Transverse colon (tissue), 4 donors: ENCODE measurements around the gene STAC. TPM values are rescaled to one million over a fixed set of nuclear protein-coding genes. Genes with fewer than 3 reads are reported as not detected.

Experiments
- DNase-seq: peaks from one replicate; pipeline ENCODE4 v3.0.0-alpha.2; 2019
- H3K27ac ChIP-seq, 4 donors: fragments of 200-600 bp; sonication (generic); 2 replicates each; pipeline ENCODE4 v1.5.1; 2016 to 2018; ENCODE audit warnings: inconsistent platforms in 4 of 4
- H3K27me3 ChIP-seq: fragments of 200-600 bp; sonication (generic); 2 replicates; pipeline ENCODE4 v1.5.1; 2017; ENCODE audit warnings: inconsistent platforms
- H3K36me3 ChIP-seq, 4 donors: fragments of 200-600 bp; sonication (generic); 2 replicates each; pipeline ENCODE4 v1.5.1; 2017 to 2019; ENCODE audit warnings: inconsistent platforms in 4 of 4
- H3K4me1 ChIP-seq, 4 donors: fragments of 200-600 bp; sonication (generic); 2 replicates each; pipeline ENCODE4 v1.5.1; 2017 to 2020; ENCODE audit warnings: inconsistent platforms in 4 of 4
- H3K4me3 ChIP-seq, 4 donors: fragments of 200-600 bp; sonication (generic); 1 replicate in 1 of 4; 2 replicates in 3 of 4; pipeline versions ENCODE4 v1.5.1 to v1.6.1; 2017 to 2019; ENCODE audit warnings: inconsistent platforms in 4 of 4
- H3K9me3 ChIP-seq, 2 donors: fragments of 200-600 bp; sonication (generic); 2 replicates each; pipeline ENCODE4 v1.5.1; 2017 to 2019; ENCODE audit warnings: inconsistent platforms in 2 of 2
- EP300 ChIP-seq: sonication (generic); formaldehyde crosslinking; IDR thresholded peaks from one replicate; pipeline ENCODE4 v1.6.1; 2017; ENCODE audit warnings: antibody characterized with exemption, low read depth
- POLR2A ChIP-seq: fragments of 450-650 bp; IDR thresholded peaks from one replicate; pipeline ENCODE4 v1.6.1; 2016; ENCODE audit warnings: antibody characterized with exemption, mild to moderate bottlenecking, moderate library complexity
- POLR2AphosphoS5 ChIP-seq, 3 donors: sonication (generic); formaldehyde crosslinking; IDR thresholded peaks; one replicate each; pipeline ENCODE4 v1.6.1; 2016; ENCODE audit warnings: antibody characterized with exemption in 3 of 3
- WGBS, 2 donors: methylation state at CpG; one replicate each; pipeline ENCODE4 v1.1.5; 2018; ENCODE audit warnings: low coverage in 1 of 2; 5-methylcytosine and 5-hydroxymethylcytosine counted together
- in situ Hi-C, 4 donors: fragments of 200-750 bp; cut with MboI; loops; one replicate each; pipeline versions ENCODE4 v1.15.0 to v1.15.1; 2017; ENCODE audit warnings: low sequenced_read_pairs in 3 of 4, low pct_ligation_motif_present in 1 of 4, low pct_unique_long_range_greater_than_20kb in 1 of 4
- intact Hi-C: fragments of 100-400 bp; cut with DNase I; formaldehyde crosslinking; loops from one replicate; pipeline ENCODE4 v1.15.1; 2023; ENCODE audit warnings: low total_unique reads
- total RNA-seq, 4 donors: library from RNA; depleted of rRNA; stranded (reverse); fragments of >200 nt; gene quantifications; one replicate each; pipeline ENCODE4 v1.1.0, GENCODE V29; 2016
- TF ChIP-seq, protein P1 (sequence below), 5 experiments: fragments of 200-600 bp in 3 of 5; fragments of 450-650 bp in 2 of 5; sonication (generic) in 3 of 5; IDR thresholded peaks; 1 replicate in 2 of 5; 2 replicates in 3 of 5; pipeline ENCODE4 v1.5.1; 2016 to 2017; ENCODE audit warnings: antibody characterized with exemption in 5 of 5, inconsistent platforms in 3 of 5, mild to moderate bottlenecking in 2 of 5, moderate library complexity in 1 of 5

STAC gene
- total RNA-seq, 4 donors from 2014 or later = 1.3 to 3.5 TPM; not detected in 2

DNA sequence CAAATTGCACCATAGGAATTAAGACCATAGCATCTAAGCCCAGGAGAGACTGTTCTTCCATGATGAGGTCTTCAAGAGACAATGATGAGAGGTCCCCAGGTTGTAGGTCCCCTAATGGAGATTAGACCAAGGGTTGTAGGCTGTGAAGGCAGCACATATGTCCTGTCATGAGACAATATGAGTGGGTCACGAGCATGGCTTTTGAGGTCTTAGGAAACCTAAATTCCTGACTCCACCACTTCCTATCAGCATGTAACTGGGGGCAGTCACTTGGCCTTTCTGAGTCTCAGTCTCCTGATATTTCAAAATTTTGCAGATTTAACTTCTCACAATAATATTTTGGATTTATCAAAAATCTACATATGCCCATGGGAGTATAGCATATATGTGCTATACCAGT lies 31.3 kb downstream of the STAC start:
- Histone ChIP-seq H3K4me1 (no peaks in the 10 kb centered on the region), H3K36me3 (no peaks in the 10 kb centered on the region), H3K27me3 (no peaks in the 10 kb centered on the region), H3K9me3 (no peaks in the 10 kb centered on the region), H3K4me3 (no peak overlapping the region), H3K27ac (no peak overlapping the region)
- in situ Hi-C loops = no loop called here
- no peak for TF ChIP-seq POLR2A
- TF ChIP-seq, protein P1, sequence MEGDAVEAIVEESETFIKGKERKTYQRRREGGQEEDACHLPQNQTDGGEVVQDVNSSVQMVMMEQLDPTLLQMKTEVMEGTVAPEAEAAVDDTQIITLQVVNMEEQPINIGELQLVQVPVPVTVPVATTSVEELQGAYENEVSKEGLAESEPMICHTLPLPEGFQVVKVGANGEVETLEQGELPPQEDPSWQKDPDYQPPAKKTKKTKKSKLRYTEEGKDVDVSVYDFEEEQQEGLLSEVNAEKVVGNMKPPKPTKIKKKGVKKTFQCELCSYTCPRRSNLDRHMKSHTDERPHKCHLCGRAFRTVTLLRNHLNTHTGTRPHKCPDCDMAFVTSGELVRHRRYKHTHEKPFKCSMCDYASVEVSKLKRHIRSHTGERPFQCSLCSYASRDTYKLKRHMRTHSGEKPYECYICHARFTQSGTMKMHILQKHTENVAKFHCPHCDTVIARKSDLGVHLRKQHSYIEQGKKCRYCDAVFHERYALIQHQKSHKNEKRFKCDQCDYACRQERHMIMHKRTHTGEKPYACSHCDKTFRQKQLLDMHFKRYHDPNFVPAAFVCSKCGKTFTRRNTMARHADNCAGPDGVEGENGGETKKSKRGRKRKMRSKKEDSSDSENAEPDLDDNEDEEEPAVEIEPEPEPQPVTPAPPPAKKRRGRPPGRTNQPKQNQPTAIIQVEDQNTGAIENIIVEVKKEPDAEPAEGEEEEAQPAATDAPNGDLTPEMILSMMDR (IDR thresholded peaks at IDR 0.05) = no peak
- no peak for TF ChIP-seq EP300
- TF ChIP-seq POLR2AphosphoS5 (IDR thresholded peaks at IDR 0.05) = no peak
- intact Hi-C loops = no loop called here
- WGBS, 2 donors = 65% methylated on average over 1 of the region's 1 CpG; no CpG with 5 or more reads in 1 of the 2 donors
- no peak for DNase-seq

DNA sequence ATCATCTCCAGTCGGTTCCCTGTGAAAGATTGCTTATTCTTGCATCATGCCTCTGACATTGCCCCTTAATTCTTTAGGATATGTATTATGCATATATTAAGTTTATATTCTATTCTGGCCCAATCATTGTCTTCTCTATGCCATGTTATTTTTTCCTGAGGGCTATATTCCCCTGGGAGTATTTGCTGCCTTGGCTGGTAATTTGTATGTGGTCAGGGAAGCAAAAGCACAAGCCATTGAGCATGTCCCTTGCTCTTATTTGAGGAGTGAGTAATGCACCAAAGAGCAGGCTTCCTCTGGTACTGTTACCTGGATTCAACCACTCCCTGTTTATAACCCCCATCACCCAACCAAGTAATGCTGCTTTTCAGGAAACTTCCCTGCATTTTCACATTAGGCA lies 36.3 kb downstream of the STAC start:
- H3K4me3 ChIP-seq = no peak overlapping the region
- in situ Hi-C loops = no loop called here
- WGBS, 2 donors = 47 to 90% methylated on average over 1 of the region's 1 CpG

DNA sequence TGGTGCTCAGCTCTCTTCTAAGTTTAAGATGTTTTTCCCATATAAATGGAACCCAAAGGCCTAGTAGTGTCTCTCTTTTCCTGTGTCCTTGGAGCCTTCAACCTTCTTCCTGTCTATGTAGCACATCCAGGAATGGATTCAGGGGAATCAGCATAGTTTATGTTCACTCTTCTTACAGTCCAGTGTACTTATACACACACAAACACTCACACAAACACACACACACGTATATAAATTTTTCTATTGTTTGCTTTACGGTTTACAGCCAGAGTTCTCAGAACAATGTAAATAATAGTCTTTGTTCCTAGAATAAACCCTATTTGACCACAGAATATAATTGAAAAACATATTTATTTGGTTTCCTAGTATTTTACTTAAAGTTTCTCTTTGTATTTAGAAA lies 36.9 kb downstream of the STAC start:
- H3K4me1 ChIP-seq = no peaks in the 10 kb centered on the region
- TF ChIP-seq EP300 (no peak), POLR2A (no peak), POLR2AphosphoS5 (IDR thresholded peaks at IDR 0.05) (no peak)
- TF ChIP-seq, protein P1 (IDR thresholded peaks at IDR 0.05) = no peak
- intact Hi-C loops = no loop called here
- H3K9me3 ChIP-seq = no peaks in the 10 kb centered on the region
- WGBS, 2 donors = 55 to 56% methylated on average over 2 of the region's 2 CpGs
- H3K4me3 ChIP-seq = no peak overlapping the region
- no peak for DNase-seq
- no peaks in the 10 kb centered on the region for H3K27me3 ChIP-seq
- H3K27ac ChIP-seq = no peak overlapping the region
- in situ Hi-C loops = no loop called here
- H3K36me3 ChIP-seq = no peaks in the 10 kb centered on the region

More for the DNA sequence above, 36.3 kb downstream of the STAC start:
- TF ChIP-seq, protein P1 (IDR thresholded peaks at IDR 0.05) = no peak
- TF ChIP-seq POLR2A (no peak), EP300 (no peak), POLR2AphosphoS5 (IDR thresholded peaks at IDR 0.05) (no peak)
- H3K27ac ChIP-seq = no peak overlapping the region
- no peaks in the 10 kb centered on the region for H3K4me1 ChIP-seq
- H3K27me3 ChIP-seq = no peaks in the 10 kb centered on the region
- intact Hi-C loops = no loop called here
- H3K36me3 ChIP-seq = no peaks in the 10 kb centered on the region
- no peaks in the 10 kb centered on the region for H3K9me3 ChIP-seq
- no peak for DNase-seq

DNA sequence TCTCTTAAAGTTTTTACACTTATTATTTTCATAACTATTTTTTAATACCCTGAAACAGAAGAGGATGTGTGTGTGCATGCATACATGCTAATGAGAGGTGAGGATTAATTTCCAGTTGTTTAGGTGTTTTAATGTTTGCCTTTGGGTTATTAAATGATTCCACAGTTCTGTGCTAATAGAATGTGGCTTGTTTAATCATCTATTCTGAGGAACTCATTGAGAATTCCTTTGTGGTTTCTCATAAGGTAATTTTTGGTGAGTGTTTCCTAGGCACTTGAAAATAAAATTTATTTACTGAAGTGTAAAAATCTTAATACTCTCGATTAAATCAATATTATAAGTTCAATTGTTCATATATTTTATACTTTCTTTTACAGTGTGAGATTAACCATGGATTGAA lies 38.0 kb downstream of the STAC start:
- Histone ChIP-seq H3K27ac (no peak overlapping the region), H3K4me1 (no peaks in the 10 kb centered on the region), H3K4me3 (no peak overlapping the region), H3K36me3 (no peaks in the 10 kb centered on the region), H3K27me3 (no peaks in the 10 kb centered on the region), H3K9me3 (no peaks in the 10 kb centered on the region)
- TF ChIP-seq POLR2AphosphoS5 (IDR thresholded peaks at IDR 0.05) (no peak), EP300 (no peak), POLR2A (no peak)
- TF ChIP-seq, protein P1 (IDR thresholded peaks at IDR 0.05) = no peak
- intact Hi-C loops = no loop called here
- in situ Hi-C loops = no loop called here
- DNase-seq = no peak
- WGBS, 2 donors = 75 to 86% methylated on average over 1 of the region's 1 CpG
